ENCODE measurements around the gene ATP6V1C2. TPM values are rescaled to one million over a fixed set of nuclear protein-coding genes. Genes with fewer than 3 reads are reported as not detected.
"Not testable (repeated sequence)": the region's sequence is repeated elsewhere in the genome, so short reads cannot be mapped to it uniquely, and the experiment has no call there.

Gene ATP6V1C2
- total RNA-seq, 4 donors from 2014 or later = 130 to 418 (median 211) TPM

DNA sequence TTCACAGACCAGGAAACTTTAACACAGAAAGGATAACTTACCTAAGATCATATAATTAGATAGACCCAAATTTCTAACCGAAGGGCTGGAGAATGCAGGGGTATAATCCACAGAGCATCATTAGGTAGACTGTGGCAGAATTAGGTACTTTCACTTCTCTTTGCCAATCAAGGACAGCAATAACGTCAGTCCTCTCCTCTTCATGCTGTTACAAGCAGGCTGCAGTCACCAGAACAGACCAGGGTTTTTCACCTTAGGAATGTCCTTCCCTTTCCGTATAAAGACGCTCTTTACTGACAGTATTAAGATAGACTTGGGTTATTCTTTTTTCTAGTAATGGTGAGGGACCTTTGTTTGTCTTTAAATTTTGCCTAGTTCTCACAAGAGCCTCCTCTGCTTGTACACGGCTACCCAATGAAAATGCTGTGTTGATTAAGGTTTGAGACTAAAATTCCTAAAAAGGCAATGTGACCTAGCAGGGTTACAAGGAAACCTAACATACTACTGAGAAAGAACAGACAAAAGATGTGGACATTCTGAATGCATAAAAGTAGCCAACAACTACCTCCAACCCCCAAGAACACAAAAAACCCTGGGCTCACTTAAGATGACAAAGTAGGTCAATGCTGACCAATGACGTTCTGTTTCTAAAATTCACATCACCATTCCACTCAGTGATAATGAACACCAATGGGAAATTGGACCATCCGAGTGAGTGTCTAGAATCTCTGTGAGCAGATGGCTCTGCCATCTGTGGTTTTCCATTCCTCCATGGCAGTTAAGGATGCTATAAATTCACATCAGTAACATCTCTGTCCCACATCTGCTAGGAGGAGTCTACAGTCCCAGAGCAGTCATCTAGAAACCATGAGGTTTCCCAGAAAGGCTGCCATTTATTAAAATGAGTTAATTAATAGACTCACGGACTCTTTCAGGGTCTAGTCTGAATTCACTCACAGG, 89.1 kb downstream of the ATP6V1C2 start:
- intact Hi-C loops (cut with DNase I; ENCODE audit: low total_unique reads) = no loop called here
- no peak for DNase-seq (ENCODE audit: low spot score in 2 of 2)
- TF ChIP-seq, protein P1, sequence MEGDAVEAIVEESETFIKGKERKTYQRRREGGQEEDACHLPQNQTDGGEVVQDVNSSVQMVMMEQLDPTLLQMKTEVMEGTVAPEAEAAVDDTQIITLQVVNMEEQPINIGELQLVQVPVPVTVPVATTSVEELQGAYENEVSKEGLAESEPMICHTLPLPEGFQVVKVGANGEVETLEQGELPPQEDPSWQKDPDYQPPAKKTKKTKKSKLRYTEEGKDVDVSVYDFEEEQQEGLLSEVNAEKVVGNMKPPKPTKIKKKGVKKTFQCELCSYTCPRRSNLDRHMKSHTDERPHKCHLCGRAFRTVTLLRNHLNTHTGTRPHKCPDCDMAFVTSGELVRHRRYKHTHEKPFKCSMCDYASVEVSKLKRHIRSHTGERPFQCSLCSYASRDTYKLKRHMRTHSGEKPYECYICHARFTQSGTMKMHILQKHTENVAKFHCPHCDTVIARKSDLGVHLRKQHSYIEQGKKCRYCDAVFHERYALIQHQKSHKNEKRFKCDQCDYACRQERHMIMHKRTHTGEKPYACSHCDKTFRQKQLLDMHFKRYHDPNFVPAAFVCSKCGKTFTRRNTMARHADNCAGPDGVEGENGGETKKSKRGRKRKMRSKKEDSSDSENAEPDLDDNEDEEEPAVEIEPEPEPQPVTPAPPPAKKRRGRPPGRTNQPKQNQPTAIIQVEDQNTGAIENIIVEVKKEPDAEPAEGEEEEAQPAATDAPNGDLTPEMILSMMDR (IDR thresholded peaks at IDR 0.05) = no peak
- no peak for TF ChIP-seq POLR2A (IDR thresholded peaks at IDR 0.05)
- H3K4me3 ChIP-seq (ENCODE audit: low read depth, poor library complexity, severe bottlenecking) = no peak overlapping the region
- WGBS, 2 donors = 49 to 54% methylated on average over 8 of the region's 8 CpGs

DNA sequence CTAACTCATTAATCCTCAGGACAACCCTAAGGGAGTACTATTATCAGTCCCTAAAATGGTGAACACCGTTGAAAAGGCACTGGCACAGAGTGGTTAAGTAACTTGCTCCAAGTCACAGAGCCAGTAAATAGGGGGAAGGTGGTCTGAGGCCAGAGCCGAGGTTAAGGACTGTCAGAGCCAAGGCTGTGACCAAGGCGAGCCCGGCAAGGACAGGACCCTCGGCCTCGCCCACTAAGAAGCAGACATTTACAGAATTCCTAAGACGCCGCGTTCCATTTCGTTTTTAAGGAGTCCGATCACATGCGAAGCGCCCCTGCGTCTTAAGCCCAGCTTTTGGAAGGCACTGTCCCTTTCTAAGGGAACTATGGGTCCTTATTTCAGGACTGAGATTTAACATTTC, 90.1 kb downstream of the ATP6V1C2 start:
- DNase-seq (ENCODE audit: low spot score in 2 of 2) = no peak
- 8 to 9% methylated on average over 14 of the region's 14 CpGs for WGBS, 2 donors
- intact Hi-C loops (cut with DNase I; ENCODE audit: low total_unique reads) = no loop called here
- TF ChIP-seq, protein P1 (IDR thresholded peaks at IDR 0.05) = no peak
- no peak for TF ChIP-seq POLR2A (IDR thresholded peaks at IDR 0.05)
- H3K4me3 ChIP-seq (ENCODE audit: low read depth, poor library complexity, severe bottlenecking) = peak overlapping the region; percentile 80

DNA sequence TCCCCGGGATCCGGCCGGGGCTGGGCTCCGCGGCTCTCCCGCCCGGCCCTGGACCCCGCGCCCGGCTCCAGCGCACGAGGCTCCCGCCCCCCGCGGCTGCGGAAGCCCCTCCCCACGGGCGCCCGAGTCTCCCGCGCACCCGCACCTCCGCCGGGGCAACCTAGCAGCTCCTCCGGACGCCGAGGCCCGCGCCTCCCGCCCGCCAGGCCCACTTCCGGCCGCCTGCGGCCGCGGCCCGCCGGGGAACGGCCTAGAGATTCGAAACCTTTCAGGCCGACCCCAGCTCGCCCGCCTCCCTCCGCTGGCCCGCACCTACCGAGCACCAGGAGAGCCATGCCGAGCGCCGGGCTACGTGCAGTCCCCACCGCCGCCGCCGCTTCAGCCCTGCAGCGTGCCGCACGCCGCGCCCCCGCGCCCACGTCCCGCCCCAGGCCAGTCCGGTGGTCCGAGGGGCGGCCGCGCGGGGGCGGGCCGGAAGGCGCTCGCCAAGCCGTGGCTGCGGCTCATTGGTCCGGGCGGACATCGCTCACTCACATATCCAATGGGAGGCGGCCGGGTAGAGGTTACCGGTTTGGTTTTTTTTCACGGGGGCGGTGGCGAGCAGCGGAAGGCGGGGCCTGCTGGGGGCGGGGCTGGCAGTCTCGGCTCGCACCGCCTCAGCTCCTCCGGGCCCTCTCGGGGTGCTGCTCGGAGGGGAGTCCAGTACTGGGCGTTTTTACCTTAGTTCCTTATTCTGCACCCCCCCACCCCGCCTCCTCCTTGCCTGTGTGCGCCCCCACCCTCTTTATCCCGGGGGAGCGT, 91.1 kb downstream of the ATP6V1C2 start, which contains the start of gene PDIA6:
TSS of gene PDIA6 (minus strand) at position 424 of the 801 bp plus-strand sequence. CDS start at position 335, 89 bp downstream.
- 0 to 1% methylated on average over 24 to 48 of the region's 98 CpGs for WGBS, 2 donors
- intact Hi-C loops (cut with DNase I; ENCODE audit: low total_unique reads) = no loop called here
- peak within 1 kb of the TSS; percentile 80 for H3K4me3 ChIP-seq (ENCODE audit: low read depth, poor library complexity, severe bottlenecking)
- DNase-seq (ENCODE audit: low spot score in 2 of 2) = peak; percentile 96 to 99
- TF ChIP-seq, protein P1 (IDR thresholded peaks at IDR 0.05) = no peak
- no peak for TF ChIP-seq POLR2A (IDR thresholded peaks at IDR 0.05)

DNA sequence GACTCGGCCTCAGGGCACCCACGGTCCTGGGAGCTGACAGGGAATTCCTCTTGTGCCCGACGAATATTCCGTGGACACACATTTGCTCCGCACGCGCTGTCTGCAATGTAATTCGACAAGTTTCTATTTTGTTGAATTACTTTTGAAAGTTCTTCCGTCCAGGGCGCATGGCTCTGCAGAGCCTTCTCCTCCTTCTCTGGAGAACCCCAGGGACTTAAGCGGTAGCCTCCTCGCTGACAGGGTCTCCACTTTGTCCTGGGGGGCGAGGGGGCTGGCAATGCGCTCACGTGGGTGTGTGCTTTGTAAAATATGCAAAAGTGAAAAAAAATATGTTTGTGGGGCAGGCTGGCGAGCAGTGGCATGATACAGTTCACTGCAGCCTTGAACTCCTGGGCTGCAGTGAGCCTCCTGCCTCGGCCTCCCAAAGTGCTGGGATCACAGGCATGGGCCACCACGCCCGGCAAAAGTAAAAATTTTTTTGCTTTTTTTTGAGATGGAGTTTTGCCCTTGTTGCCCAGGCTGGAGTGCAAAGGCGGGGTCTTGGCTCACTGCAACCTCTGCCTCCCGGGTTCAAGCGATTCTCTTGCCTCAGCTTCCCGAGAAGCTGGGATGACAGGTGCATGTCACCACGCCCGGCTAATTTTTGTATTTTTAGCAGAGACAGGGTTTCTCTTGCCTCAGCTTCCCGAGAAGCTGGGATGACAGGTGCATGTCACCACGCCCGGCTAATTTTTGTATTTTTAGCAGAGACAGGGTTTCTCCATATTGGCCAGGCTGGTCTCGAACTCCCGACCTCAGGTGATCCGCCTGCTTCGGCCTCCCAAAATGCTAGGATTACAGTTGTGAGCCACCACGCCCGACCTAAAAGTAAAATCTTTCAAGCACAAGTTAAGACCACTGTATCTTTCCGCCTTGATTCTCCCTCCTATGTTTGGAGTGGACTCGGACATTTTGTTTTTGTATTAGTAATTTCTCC, 92.0 kb downstream of the ATP6V1C2 start:
- peak overlapping the region; percentile 37 for H3K4me3 ChIP-seq (ENCODE audit: low read depth, poor library complexity, severe bottlenecking)
- intact Hi-C loops (cut with DNase I; ENCODE audit: low total_unique reads); DNase-seq (ENCODE audit: low spot score in 2 of 2): not testable (repeated sequence)
- WGBS, 2 donors = 52 to 53% methylated on average over 37 of the region's 37 CpGs

DNA sequence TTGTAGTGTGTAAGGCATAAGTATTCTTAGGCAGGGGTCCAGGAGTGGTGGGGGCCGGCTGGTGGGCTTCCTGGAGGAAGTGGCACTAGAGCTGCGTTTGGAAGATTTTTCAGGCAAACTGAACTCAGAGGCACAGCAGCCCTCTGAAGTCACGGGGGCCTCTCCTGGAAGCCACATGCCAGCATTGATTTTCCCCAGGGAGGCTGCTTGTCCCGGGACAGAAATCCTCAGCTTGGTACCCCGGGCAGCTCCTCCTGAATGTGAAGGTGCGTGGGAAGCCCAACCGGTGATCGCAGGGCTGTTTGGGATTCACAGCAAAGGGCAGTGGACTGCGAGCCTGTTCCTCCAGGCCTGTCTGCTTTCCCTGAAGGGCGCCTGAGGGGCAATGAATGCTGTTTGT, 92.7 kb downstream of the ATP6V1C2 start:
- intact Hi-C loops (cut with DNase I; ENCODE audit: low total_unique reads) = no loop called here
- peak in 1 of 2 donors; percentile 85 for DNase-seq (ENCODE audit: low spot score in 2 of 2)
- H3K4me3 ChIP-seq (ENCODE audit: low read depth, poor library complexity, severe bottlenecking) = no peak overlapping the region
- TF ChIP-seq POLR2A (IDR thresholded peaks at IDR 0.05) = no peak
- TF ChIP-seq, protein P1 (IDR thresholded peaks at IDR 0.05) = no peak
- WGBS, 2 donors = 68 to 79% methylated on average over 10 of the region's 10 CpGs

Data from lower leg skin (tissue), 4 donors.